ENCODE results near the gene CHURC1.

Gene CHURC1

GRCh38 chr14:64945431-64946178, 31.4 kb downstream of the CHURC1 start:
- ChIA-PET POLR2A (no interaction called here), CTCF (no interaction called here)
- Histone ChIP-seq H3K4me3 (ENCODE audit: low read depth, low read length) (no peak overlapping the region), H3K36me3 (ENCODE audit: control insufficient read depth in 2 of 2, insufficient read depth in 1 of 2, low read length in 2 of 2) (peaks cover 2 to 42% of the 10 kb centered on the region in 2 experiments; a peak in 2 of 3 replicates), H3K27ac (ENCODE audit: extremely low read depth, low read depth, low read length) (no peak overlapping the region), H3K9me3 (ENCODE audit: control insufficient read depth, insufficient read depth, low read depth, low read length) (no peaks in the 10 kb centered on the region), H3K4me1 (ENCODE audit: control insufficient read depth, insufficient read depth, low read length) (no peaks in the 10 kb centered on the region)
- no peak for TF ChIP-seq ZNF529 (tag by site-specific recombination; IDR thresholded peaks at IDR 0.05; ENCODE audit: insufficient replicate concordance)
- TF ChIP-seq ZNF202 (tag by site-specific recombination; IDR thresholded peaks at IDR 0.05; ENCODE audit: borderline replicate concordance) = no peak
- no peak for TF ChIP-seq BCL6B (tag by site-specific recombination; IDR thresholded peaks at IDR 0.05)
- no peak for TF ChIP-seq KLF1 (tag by site-specific recombination; IDR thresholded peaks at IDR 0.05)
- no peak for TF ChIP-seq ZNF274 (IDR thresholded peaks at IDR 0.05; ENCODE audit: low read length)
- no peak for TF ChIP-seq ZNF274 (tag by site-specific recombination; IDR thresholded peaks at IDR 0.05; ENCODE audit: borderline replicate concordance)
- no peak for TF ChIP-seq ZNF776 (tag by site-specific recombination; IDR thresholded peaks at IDR 0.05; ENCODE audit: borderline replicate concordance)
- no peak for TF ChIP-seq ZFP69B (tag by site-specific recombination; IDR thresholded peaks at IDR 0.05)
- no peak for TF ChIP-seq GLI2 (tag by site-specific recombination; IDR thresholded peaks at IDR 0.05; ENCODE audit: borderline replicate concordance, low read depth)
- no peak for TF ChIP-seq ZNF114 (tag by site-specific recombination; IDR thresholded peaks at IDR 0.05)
- TF ChIP-seq ZNF623 (tag by site-specific recombination; IDR thresholded peaks at IDR 0.05) = no peak
- TF ChIP-seq ZSCAN16 (tag by site-specific recombination; IDR thresholded peaks at IDR 0.05) = no peak
- TF ChIP-seq MZF1 (tag by site-specific recombination; IDR thresholded peaks at IDR 0.05; ENCODE audit: borderline replicate concordance) = no peak
- no peak for TF ChIP-seq ZNF16 (tag by site-specific recombination; IDR thresholded peaks at IDR 0.05; ENCODE audit: low read depth)
- TF ChIP-seq ZNF18 (tag by site-specific recombination; IDR thresholded peaks at IDR 0.05) = no peak
- TF ChIP-seq TSHZ1 (tag by site-specific recombination; IDR thresholded peaks at IDR 0.05; ENCODE audit: borderline replicate concordance) = no peak
- no peak for TF ChIP-seq ZBTB8A (tag by site-specific recombination; IDR thresholded peaks at IDR 0.05)
- no peak for TF ChIP-seq ZNF768 (tag by site-specific recombination; IDR thresholded peaks at IDR 0.05)

Measured in HEK293 (cell line).